Colon (tissue), 2 donors: ENCODE results near the gene PUSL1.

Source experiments
- FAIRE-seq: peaks from 2 replicates; lab custom pipeline; 2012; peaks lifted over from hg19 to GRCh38; lab: Jason Lieb, UNC
- donor health status: control.
- donor health status: control.

The PUSL1 gene

DNA sequence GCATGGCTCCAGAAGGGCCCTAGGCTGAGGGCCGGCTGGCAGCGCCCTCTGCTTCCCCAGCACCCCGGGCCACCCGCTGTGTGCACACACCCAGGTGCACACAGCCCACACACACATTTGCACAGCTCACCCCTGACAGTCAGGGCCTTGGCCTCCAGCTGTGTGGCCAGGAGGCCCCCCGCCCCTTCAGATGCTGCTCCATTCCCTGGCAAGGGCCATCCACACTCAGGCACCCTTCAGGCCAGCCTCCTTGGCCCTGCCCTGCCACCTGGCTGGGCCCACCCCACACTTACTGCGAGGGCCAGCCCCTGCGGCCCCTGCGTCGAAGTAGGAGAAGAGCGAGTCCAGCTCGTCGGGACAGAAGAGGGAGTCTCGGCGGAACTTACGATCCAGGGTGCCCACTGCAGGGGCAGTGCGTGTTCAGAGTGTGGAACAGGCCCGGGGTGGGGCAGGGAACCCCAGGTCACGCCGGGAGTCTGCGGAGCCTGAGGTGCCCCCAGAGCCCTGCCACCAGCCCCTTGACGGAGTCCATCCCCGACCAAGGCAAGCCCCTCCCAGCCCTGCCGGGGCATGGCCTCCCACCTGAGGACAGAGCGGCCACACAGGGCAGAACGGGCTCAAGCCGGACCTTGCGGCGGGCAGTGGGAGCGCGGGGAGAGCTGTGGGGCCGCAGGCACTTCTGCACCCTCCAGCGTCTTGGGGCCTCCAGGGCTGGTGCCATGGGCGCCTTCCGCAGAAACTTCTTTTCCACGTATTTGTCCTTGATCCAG, 13.1 kb upstream of the PUSL1 start:
- FAIRE-seq, result no peak

DNA sequence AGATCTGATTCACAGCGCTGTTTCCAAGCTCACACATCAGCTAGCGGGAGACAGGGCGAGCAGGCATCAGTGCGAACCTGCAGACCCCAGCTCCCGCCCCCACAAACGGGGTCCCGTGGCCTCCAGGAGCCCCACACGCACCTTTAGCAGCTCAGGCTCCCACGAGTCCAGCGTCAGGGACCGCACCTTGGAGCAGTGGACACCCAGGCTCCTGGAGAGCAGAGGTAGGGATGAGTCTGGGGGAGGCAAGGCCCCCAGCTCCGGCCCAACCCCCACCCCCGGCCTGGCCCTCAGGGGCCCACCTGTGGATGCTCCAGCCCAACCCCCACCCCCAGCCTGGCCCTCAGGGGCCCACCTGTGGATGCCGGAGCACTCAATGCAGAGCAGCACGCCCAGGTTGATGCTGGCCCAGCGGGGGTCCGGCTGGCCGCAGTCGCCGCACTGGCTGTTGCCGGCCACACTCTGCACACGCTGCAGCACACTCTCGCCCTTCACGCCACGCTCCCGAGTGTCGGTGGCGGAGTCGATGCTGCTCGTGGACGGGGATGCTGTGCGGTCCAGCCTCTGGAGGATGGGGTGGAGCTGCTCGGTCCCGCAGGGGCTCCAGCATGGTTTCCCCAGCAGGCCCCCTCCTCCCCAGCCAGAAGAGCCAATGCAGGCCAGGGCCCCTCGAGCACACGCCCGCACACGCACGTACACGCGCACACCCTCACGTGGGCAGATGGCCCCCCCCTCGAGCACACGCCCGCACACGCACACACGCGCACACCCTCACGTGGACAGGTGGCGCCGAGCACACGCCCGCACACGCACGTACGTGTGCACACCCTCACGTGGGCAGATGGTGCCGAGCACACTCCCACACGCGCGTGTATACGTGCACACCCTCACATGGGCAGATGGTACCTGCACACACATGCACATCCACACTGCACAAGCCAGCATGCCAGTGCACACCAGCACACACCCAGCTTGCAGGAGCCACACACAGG, 12.0 kb upstream of the PUSL1 start:
- FAIRE-seq, result no peak

DNA sequence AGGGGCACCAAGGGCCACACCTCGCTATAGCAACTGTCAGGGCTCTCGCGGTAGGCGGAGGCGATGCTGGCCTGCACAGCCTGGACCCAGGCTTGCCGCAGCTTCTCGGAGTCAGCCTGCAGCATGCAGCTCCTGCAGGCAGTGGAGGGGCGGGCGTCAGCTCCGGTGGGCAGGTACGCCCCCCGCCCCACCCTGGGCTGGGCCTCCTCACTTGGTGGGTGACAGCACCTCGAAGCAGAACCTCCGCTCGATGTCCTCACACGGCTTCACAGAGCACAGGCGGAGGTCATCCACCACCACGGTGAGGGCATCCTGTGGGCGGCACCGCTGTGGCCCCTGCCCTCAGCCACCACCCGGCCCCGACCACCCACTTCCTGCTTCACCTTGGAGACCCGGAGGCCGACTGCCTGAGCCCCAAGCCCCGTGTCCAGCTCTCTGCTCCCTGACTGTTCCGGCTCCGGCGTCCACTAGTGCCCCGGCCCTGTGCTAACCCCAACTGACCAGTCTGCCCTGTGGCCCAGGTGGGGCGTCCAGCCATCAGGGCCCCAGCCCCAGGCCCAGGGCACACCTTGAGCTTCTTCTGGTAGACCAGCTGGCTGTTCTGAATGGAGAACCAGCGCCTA, 10.5 kb upstream of the PUSL1 start:
- no peak for FAIRE-seq

DNA sequence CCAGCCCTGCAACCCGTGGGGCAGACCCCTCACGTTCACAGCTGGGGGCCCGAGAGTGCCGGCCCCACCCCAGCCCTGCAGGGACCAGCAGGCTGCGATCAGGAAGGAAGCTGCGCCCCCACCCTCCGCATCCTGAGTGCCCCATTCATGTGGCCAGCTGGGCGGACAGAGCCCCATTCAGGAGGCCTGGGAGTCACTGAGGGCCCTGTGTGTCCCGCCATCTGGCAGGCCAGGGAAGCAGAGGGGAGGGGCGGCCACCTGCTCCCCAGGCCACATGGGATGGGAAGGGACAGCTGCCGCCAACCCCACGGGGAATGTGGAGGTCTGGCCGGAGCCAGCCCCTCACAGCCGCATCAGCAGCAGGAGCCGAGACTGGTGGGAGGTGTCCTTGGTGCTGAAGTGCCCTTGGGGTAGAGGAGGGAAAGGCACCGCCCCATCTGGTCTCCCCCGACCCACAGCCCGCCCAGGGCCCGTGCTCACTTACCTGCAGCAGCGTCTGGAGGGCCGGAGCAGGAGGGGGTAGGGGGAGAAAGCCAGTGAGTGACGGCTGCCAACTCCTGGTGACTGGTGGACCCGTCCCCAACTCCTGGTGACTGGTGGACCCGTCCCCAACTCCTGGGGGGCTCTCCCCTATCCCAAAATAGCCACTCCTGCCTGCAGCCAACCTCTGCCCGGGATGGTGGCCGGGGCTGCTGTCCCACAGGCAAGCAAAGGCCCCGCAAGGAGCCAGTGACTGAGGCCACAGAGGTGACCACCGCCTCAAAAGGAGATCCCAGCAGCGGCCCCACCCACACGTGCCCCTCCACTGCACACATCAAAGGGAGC, 9.3 kb upstream of the PUSL1 start:
- FAIRE-seq, result no peak

DNA sequence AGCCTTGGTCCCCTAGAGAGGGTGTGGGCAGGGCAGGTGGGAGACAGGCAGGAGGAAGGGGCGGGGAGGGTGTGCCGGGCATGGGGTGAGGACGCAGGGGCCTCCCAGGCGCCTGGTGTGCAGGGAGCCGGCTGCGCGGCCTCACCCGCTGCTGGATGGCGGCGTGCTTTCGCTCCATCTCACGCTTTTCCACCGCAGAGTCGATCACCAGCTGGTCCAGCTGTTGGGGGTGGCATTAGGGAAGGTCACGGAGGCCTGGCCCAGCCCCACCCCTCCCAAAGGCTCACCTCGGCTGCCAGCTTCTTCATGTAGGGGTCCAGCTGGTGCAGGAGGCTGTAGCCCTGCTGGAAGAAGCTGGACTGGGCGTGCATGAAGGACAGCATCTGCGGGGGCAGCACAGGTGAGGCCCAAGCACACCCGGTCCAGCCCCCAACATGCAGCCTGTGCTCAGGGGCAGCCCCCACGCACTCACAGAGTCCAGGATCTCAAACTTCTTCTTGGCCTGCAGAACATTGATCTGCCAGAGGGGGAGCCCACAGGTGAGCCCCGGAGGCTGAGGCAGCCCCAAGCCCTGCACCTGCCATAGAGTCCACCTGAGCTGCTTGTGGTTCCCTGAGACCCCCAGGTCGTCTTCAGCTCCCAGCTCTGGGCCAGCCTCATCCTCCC, 8.6 kb upstream of the PUSL1 start:
- no peak for FAIRE-seq

DNA sequence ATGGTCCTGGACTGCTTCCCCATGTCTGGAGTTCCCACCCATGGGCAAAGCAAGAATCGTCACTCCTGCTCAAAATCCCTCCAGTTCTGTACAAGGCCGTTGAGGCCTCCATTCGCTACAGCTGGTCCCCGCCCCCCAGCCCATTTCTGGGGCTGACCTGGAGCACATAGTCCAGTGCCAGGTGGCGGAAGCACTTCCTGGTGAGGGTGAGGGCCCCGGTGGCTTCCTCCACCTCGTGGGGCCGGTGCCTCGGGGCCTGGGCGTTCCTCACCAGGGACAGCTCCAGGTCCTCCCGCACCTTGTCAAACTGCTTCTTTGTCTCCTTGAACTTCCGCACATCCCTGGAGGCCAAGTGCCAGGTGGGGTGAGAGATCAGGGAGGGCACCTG, 8.1 kb upstream of the PUSL1 start:
- FAIRE-seq, result no peak

DNA sequence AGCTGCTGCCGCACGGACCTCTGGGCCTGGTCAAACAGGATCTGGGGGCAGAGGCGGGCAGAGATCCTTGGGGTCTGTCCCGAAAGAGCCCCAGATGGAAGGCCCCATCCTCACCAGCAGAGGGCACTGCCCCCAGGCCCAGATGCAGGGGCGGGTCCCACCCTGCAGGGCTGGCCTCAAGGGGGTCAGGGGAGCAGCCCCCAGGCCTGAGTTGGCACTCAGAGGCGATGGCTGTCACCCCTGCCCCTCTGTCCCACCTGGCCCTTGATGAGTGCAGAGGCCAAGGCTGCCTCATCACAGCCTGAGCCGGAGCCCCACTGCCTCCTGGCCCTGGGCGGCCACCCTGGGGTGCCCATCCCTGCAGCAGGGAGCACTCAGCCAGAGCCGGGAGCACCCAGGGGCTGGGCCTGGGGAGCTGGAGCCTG, 6.4 kb upstream of the PUSL1 start:
- no peak for FAIRE-seq

DNA sequence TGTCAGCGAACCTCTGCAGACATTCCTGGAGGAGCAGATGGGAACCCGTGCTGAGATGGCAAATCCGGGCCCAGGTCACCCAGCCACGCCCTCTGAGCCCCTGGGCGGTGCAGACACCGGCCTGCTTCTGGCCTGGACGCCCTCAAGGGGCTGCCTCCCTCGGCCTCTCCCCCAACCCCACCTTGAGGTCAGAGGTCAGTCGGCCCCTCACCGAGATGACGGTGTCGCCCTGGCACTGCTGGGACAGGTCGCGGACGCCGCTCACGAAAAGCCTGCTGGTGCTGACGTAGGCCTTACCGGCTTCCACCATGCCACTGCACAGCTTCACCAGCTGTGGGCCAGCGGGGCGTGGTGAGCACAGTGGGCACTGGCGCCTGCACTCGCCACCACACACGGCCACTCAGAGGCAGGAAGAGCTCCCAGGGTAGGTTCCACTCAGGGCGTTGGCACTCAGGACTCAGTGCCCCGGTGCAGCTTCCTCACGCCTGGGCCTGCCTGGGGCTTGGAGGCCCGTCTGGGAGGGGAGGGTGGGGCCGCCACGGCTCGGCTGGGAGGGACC, 5.4 kb upstream of the PUSL1 start:
- FAIRE-seq, result no peak

DNA sequence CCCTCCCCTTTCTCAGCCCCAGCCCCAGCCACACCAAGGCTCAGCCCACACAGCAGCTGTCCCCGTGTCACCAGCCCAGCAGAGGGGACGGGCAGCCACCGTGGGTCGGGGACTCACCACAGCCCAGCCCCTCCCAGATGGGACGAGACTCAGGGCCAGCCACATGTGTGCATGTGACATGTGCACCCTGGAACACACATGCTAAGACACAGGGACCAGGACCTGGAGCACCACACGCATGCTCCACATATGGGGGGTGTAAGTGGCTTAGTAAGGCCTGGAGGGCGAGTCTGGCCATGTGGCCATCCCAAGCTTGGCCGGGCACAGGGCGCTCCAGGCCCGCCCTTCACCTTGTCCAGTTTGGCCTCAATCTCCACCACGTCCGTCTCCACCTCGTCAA, 4.7 kb upstream of the PUSL1 start:
- FAIRE-seq, result no peak

DNA sequence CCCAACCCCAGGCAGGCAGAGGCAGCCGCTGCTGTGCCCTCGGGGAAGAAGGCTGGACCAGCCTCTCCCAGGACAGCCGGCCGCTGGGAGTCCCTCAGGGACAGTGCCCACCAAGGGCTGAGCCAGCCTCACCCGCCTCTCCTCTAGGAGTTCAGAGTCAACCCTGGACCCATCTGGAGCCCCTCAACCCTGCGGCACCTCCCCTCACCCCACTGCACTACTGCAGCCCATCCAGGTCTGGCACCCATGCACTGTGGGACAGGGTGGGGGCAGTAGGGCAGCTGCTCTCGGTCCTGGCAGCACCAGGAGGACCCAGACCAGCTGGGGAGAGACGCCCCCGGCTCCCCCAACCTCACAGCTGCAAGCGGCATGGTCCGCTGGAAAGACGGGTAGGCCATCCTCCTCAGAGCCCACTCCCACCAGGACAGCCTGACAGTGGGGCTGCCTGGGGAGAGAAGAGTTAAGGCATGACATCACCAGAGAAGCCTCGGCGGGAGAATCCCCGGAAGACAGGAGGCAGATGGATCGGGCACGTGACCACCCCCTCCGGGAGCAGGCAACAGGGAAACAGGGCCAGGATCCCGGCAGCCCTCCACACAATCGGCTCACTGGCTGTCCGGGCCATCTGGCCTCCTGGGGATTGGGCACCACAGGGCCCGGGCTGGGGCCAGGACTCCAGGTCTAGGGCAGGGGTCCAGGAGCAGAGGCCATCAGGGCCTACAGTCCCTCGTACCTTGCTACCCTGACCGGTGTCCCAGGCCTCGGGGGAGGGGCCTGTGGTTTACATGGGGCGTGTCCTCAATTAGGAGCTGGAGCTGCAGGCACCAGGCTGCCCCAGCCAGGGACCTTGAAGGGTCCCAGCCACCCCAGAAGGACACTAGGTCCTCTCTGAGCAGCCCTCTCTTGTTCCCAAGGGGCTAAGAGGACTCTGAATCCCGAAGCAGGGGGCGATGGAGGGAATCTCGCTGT, 3.8 kb upstream of the PUSL1 start:
- FAIRE-seq, result no peak

DNA sequence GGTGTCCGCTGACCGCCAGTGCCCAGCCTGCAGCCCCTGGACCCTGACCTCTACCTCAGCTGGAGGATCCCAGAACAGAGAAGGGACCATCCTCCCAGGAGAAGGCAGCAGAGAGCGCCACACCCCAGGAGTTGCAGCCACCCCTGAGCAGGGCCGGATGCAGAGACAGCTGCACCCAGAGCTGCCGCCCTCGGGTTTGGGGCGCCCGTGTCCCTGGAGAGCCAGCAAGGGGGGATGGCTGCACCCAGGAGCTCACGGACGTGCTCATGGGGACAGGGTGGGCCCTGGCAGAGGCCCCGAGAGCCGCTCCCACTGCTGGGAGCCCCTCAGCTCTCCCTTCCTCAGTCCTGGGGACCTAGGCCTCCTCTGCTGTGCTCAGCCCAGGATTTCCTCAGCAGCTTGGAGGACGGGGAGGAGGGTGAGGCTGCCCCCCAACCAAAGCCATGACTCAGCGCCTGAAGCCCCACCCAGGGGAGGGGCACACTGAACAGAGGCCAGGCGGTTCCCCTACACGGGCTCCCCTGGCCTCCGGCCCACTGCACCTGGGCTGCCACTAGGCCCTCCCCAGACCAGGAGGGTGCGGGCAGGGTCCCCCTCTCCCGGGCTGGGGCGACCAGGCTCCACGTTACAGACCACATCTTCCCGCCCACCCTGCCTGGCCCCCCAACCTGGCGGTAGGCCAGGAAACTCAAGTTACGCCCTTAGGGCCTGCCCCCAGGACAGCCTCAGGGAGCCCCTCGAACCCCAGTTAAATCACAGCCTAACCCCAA, 2.9 kb upstream of the PUSL1 start:
- no peak for FAIRE-seq

DNA sequence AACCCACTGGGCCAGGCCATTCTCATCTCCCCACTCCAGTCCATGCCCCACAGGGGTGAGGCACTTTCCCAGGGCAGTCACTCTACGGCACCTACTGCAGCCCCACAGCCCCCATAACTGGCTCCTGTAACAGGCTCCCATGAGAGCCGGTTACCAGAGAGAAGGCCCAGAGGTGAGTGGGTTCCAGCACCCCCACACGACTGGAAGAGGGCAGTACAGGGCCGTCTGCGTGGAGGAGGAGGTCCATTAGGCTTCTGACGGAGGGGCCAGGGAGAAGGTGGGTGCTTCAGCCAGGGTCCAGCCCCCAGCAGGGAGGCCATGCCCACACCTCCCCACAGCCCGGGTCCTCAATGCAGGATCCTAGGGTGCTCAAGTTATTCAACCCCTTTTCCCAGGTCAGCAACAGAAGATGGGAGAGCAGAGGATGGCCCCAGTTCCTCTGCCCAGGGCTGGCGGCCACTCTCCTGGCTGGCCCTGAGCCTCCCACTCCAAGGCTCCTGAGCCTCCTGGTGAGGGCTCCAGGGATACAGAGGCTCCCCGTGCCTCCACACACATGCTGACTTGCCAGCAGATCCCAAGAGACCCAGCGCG, 2.2 kb upstream of the PUSL1 start:
- no peak for FAIRE-seq

DNA sequence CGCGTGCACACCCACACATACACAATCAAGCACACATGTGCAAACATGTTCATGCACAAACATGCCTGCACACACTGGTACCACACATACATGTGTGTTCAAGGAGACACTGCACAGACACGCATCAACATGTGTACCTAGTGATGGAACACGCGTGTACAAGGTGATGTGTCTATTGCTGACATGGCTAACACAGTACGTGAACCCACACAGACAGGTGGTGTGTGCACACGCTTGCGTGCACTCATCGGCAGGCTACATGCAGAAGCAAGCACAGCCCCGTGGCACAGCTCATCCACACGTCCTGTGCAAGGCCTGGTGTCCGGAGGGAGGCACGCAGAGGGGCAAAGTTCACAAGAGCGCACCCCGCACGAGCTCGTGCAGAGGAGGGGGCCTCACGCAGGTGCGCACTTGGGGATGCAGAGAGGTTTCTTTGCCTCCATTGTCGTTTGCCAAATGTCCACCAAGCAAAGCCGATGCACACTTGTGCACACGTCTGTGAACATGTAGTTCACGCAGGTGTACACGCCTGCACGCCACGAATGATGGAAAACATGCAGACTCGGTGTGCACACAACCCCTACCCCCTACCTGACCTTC, 1.6 kb upstream of the PUSL1 start:
- FAIRE-seq, result no peak

DNA sequence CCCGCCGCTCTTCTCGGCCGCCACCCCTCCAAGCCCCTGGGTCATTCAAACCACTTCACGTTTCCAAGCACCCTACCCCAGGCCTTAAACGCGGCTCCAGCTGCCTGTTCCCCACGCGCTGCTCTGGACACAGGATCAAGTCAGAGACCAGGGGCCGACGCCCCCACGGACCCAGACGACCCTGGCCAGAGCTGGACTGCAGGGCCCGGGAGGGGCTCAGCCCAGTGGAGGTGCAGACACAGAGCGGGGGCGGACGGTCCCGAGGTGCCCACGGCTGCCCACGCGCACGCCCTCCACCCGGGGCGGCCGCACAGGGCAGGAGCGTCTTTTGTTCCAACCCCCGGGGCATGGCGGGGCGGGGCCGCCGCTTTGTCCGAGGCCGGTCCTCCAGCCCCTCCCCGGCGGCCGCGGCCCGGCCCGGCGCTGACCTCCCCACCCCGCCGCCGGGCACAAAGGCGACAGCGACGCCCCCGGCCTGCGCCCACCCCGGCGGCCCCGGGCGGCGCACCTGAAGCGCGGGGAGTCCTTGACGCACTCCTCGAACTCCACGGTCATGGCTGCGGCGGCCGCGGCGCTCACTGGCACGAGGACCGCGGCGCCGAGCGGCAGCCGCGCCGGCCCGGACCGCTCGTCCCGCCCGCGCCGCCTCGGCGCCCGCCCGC, 1.0 kb upstream of the PUSL1 start:
- FAIRE-seq, result no peak

DNA sequence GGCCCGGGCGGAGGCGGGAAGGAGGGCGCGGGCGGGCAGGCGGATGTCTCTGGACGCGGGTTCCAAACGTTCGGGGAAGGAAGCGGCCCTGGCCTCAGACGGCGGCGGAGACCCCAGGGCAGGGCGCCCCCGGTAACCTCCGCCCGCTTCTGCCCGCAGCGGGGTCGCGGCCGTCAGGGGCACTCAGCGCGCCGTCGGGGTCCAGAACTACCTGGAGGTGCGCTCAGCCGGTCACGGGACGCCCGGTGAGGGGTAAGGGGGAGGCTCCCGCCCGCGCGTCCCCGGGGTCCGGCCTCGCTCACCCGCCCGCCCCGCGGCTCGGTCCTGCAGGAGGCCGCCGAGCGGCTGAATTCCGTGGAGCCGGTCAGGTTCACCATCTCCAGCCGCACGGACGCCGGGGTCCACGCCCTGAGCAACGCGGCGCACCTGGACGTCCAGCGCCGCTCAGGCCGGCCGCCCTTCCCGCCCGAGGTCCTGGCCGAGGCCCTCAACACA, 406 bp downstream of the PUSL1 start:
- no peak for FAIRE-seq

DNA sequence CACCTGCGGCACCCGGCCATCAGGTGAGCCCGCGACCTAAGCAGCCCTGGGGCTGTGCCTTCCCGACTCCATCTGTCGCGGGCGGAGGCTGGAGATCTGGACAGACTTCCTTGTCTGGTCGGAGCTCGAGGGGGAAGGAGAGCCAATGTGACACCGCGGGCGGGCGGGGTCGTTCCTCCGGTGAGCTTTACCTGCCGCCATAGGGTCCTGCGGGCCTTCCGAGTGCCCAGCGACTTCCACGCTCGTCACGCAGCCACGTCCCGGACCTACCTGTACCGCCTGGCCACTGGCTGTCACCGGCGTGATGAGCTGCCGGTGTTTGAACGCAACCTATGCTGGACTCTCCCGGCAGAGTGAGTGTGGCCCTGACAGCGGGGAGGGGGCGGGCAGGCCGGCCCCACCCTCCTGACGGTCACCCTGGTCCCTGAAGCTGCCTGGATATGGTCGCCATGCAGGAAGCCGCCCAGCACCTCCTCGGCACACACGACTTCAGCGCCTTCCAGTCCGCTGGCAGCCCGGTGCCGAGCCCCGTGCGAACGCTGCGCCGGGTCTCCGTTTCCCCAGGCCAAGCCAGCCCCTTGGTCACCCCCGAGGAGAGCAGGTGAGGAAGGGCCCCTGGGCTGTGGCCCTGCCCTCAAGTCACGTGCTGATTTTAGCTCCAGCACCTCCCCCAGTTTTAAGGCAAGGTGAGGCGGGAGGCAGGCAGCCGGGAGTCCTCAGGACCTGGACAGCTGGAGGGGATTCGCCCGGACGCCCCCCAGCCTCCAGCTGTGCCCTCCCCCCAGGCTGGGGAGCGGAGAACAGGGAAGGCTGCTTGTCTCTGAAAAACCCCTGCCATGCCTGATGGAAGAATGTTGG, 1.1 kb downstream of the PUSL1 start:
- FAIRE-seq, result no peak

DNA sequence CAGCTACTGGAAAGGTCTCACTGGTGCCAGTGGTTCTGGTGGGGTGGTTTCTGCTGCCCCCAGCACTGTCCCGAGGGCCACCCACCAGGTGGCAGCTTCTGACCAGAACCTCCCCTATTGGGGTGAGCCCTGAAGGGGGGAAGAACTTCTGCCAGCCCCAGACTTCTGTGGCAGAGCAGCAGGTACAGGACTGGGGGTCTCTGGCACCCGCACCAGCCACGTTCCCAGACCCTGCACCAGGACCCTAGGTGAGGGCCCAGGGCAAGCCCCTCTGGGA, 1.6 kb downstream of the PUSL1 start:
- no peak for FAIRE-seq
